Neuron (in vitro differentiated cells): ENCODE measurements around the gene TXNDC2.

Experiments
- H2AFZ ChIP-seq: one replicate; pipeline ENCODE4 v1.6.1; 2013; ENCODE audit warnings: low read depth, mild to moderate bottlenecking, inconsistent platforms, low read length, moderate library complexity
- H3K27me3 ChIP-seq: one replicate; pipeline ENCODE4 v1.6.1; 2013; ENCODE audit warnings: low read length; ENCODE audit not compliant: insufficient read depth
- H3K36me3 ChIP-seq: one replicate; pipeline ENCODE4 v1.6.1; 2013; ENCODE audit warnings: low read length; ENCODE audit not compliant: insufficient read depth
- H3K4me1 ChIP-seq: one replicate; pipeline ENCODE4 v1.6.1; 2013; ENCODE audit warnings: low read length; ENCODE audit not compliant: insufficient read depth
- H3K4me3 ChIP-seq: 2 replicates; pipeline ENCODE4 v1.5.1; 2013; ENCODE audit warnings: mild to moderate bottlenecking, low read length, moderate library complexity
- H3K9me3 ChIP-seq: one replicate; pipeline ENCODE4 v1.6.1; 2013; ENCODE audit warnings: low read length

TXNDC2 gene

DNA sequence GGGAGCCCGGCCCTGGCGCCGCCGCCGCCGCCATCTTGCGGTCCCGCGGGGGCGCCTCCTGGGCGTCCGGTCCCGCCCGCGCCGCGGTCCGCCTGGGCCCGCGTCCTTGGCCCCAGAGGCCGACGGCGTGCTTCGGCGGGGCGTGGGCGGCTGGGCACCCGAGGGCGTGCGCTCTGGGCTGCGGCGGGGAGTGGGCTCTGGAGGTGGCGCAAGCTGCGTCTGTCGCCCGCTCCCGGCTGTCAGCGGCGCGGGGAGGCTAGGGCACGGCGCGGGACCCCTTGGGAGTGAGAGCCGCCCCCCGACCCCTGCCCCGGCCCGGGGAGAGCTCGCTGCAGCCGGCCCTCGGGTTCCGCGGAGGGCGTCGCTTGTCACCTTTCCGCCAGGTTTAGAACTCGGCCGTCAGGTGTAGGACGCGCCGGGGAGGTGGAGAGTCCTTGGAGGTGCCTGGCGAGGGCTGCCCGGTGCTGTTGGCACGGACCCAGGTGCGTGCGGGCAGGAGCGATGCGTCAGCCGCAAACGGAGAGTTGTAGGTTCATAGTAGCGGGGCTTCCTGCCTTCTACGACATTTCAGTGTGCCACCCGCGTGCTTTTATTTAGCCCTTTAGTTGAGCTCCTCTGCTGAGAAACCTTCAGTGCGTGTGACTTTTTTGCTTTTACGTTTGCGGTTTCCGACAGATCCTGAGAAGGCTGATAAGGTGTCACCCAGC lies 29.0 kb downstream of the TXNDC2 start:
- Histone ChIP-seq H3K9me3 (no peaks in the 10 kb centered on the region), H3K27me3 (no peaks in the 10 kb centered on the region), H3K4me1 (peaks cover 21% of the 10 kb centered on the region), H2AFZ (no peak overlapping the region), H3K4me3 (peak overlapping the region; percentile 70), H3K36me3 (no peaks in the 10 kb centered on the region)

DNA sequence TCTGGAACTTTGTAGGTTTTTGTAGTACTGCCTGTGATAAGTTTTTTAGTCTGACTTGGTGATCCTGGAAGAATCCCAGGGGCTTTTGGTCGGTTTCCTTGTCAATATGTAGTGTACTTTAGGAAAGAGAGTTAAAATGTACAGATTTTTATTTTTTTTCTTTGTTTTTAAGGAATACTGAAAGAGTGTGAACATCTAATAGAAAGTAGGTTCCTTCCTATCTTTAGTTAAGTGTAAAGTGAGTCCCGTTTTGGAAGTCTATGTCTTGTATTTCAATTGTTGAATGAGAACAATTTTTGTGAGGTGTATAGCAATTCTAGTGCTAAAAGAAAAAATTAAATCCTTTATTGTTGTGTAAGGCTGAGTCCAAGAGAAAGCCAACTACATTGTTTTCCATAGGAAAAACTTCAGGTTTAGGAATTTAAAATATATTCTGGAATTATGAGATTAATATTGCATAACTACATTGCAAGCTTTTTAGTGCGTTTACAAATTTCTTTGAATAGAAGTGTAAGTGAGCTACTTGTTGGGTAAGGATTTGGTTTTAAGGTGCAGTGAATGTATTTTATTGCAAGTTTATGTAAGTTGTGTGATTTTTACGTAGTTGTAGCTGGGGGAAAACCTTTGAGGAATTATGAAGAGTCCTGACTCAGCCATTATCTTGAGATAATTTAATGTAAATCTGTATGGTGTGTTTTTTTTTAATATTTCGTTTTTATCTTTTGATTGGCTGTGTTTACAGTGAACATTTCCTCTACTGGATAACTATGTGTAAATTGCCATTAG lies 29.7 kb downstream of the TXNDC2 start:
- Histone ChIP-seq H3K9me3 (no peaks in the 10 kb centered on the region), H2AFZ (no peak overlapping the region), H3K27me3 (no peaks in the 10 kb centered on the region), H3K4me3 (peak overlapping the region; percentile 70), H3K36me3 (no peaks in the 10 kb centered on the region), H3K4me1 (peaks cover 21% of the 10 kb centered on the region)

GRCh38 chr18:9916077-9916639 lies 30.4 kb downstream of the TXNDC2 start:
- H3K9me3 ChIP-seq: no peaks in the 10 kb centered on the region
- no peaks in the 10 kb centered on the region for H3K36me3 ChIP-seq
- H3K4me1 ChIP-seq: peaks cover 21% of the 10 kb centered on the region
- H3K27me3 ChIP-seq: no peaks in the 10 kb centered on the region
- no peak overlapping the region for H2AFZ ChIP-seq
- peak overlapping the region; percentile 70 for H3K4me3 ChIP-seq

- H3K4me3 ChIP-seq: peak overlapping the region; percentile 70
Observed at GRCh38 chr18:9916808-9917207, 31.0 kb downstream of the TXNDC2 start.

GRCh38 chr18:9918016-9918680 lies 32.4 kb downstream of the TXNDC2 start:
- Histone ChIP-seq H3K4me1 (peaks cover 17% of the 10 kb centered on the region), H3K9me3 (no peaks in the 10 kb centered on the region), H3K36me3 (no peaks in the 10 kb centered on the region), H2AFZ (no peak overlapping the region), H3K27me3 (no peaks in the 10 kb centered on the region), H3K4me3 (no peak overlapping the region)

More at GRCh38 chr18:9916808-9917207, 31.0 kb downstream of the TXNDC2 start:
- no peak overlapping the region for H2AFZ ChIP-seq
- H3K36me3 ChIP-seq: no peaks in the 10 kb centered on the region
- H3K4me1 ChIP-seq: peaks cover 21% of the 10 kb centered on the region
- no peaks in the 10 kb centered on the region for H3K9me3 ChIP-seq
- no peaks in the 10 kb centered on the region for H3K27me3 ChIP-seq

- H3K27me3 ChIP-seq: no peaks in the 10 kb centered on the region
- H3K4me3 ChIP-seq: no peak overlapping the region
- peaks cover 17% of the 10 kb centered on the region for H3K4me1 ChIP-seq
- H3K36me3 ChIP-seq: no peaks in the 10 kb centered on the region
- H2AFZ ChIP-seq: no peak overlapping the region
- no peaks in the 10 kb centered on the region for H3K9me3 ChIP-seq
Observed at GRCh38 chr18:9919564-9920232, 33.9 kb downstream of the TXNDC2 start.

GRCh38 chr18:9922592-9923311 lies 37.0 kb downstream of the TXNDC2 start:
- H3K27me3 ChIP-seq: no peaks in the 10 kb centered on the region
- no peak overlapping the region for H3K4me3 ChIP-seq
- no peaks in the 10 kb centered on the region for H3K9me3 ChIP-seq
- no peaks in the 10 kb centered on the region for H3K36me3 ChIP-seq
- no peak overlapping the region for H2AFZ ChIP-seq
- peaks cover 9% of the 10 kb centered on the region for H3K4me1 ChIP-seq

- peaks cover 7% of the 10 kb centered on the region for H3K4me1 ChIP-seq
- H2AFZ ChIP-seq: no peak overlapping the region
- no peak overlapping the region for H3K4me3 ChIP-seq
- H3K9me3 ChIP-seq: no peaks in the 10 kb centered on the region
- no peaks in the 10 kb centered on the region for H3K27me3 ChIP-seq
- H3K36me3 ChIP-seq: no peaks in the 10 kb centered on the region
Observed at GRCh38 chr18:9924371-9924943, 38.7 kb downstream of the TXNDC2 start.

DNA sequence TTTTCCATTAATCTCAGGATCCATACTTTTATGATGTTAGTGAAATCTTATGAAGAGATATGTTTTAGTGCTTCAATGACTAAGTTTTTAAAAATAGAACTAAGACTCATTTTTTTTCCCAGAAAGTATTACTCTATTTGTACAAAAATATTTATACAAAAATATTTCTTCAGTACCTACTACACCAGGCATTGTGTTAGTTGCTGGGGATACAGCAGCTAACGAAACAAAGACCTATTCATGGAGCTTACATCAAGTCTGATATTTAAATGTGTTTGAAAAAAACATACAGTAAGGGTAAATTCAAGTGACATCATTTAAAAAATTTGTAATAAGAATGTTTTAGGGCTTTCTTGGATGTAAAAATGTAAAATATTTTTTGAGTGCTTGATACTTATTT lies 39.6 kb downstream of the TXNDC2 start:
- Histone ChIP-seq H3K36me3 (no peaks in the 10 kb centered on the region), H3K9me3 (no peaks in the 10 kb centered on the region), H3K27me3 (no peaks in the 10 kb centered on the region), H2AFZ (no peak overlapping the region), H3K4me3 (no peak overlapping the region), H3K4me1 (peaks cover 7% of the 10 kb centered on the region)

- no peak overlapping the region for H3K4me3 ChIP-seq
- H3K4me1 ChIP-seq: peaks cover 7% of the 10 kb centered on the region
- H2AFZ ChIP-seq: no peak overlapping the region
- H3K9me3 ChIP-seq: no peaks in the 10 kb centered on the region
- no peaks in the 10 kb centered on the region for H3K27me3 ChIP-seq
- no peaks in the 10 kb centered on the region for H3K36me3 ChIP-seq
Observed at GRCh38 chr18:9925795-9926194, 40.0 kb downstream of the TXNDC2 start.

- no peak overlapping the region for H2AFZ ChIP-seq
- peaks cover 7% of the 10 kb centered on the region for H3K4me1 ChIP-seq
- H3K9me3 ChIP-seq: no peaks in the 10 kb centered on the region
- H3K27me3 ChIP-seq: no peaks in the 10 kb centered on the region
- H3K4me3 ChIP-seq: no peak overlapping the region
- no peaks in the 10 kb centered on the region for H3K36me3 ChIP-seq
Observed at GRCh38 chr18:9926223-9926894, 40.6 kb downstream of the TXNDC2 start.
